ENCODE measurements around the gene GSTM4. TPM values are rescaled to one million over a fixed set of nuclear protein-coding genes. Genes with fewer than 3 reads are reported as not detected.
A peak's percentile ranks its signal among the peaks of the same experiment; 100 is the strongest.

Gene GSTM4
- total and polyA plus RNA-seq, 2 of the 8 experiments (the other 6 are each of a cell fraction or from before 2014, with no cell fraction given), result 11.3 to 31.4 TPM

DNA sequence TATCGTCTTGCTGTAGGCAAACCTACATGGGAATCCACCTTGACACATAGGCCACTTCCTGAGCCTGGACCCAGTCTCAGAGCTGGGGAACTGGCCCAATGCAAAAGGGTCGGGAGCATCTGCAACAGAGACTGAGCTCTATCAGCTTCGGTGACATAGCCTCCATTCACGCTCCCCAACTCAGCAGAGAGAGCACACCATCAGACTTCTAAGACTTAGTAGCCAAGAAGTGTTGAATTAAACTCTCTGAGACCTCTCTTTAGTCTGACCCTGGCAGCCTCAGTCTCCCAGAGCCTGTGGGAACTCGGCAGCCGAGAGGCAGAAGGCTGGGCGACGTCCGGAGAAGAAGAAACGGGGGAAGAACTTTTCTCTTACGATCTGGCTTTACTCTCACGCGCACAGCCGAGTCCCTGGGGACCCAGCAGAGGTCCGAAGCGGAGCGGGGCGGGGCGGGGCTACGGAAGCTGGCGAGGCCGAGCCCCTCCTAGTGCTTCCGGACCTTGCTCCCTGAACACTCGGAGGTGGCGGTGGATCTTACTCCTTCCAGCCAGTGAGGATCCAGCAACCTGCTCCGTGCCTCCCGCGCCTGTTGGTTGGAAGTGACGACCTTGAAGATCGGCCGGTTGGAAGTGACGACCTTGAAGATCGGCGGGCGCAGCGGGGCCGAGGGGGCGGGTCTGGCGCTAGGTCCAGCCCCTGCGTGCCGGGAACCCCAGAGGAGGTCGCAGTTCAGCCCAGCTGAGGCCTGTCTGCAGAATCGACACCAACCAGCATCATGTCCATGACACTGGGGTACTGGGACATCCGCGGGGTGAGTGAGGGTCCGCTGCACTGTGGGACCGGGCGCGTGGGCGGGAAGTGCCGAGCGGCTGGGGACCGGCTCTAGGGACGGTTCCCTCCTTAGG lies at the start of gene GSTM4 (continued):
- TF ChIP-seq, protein P1, sequence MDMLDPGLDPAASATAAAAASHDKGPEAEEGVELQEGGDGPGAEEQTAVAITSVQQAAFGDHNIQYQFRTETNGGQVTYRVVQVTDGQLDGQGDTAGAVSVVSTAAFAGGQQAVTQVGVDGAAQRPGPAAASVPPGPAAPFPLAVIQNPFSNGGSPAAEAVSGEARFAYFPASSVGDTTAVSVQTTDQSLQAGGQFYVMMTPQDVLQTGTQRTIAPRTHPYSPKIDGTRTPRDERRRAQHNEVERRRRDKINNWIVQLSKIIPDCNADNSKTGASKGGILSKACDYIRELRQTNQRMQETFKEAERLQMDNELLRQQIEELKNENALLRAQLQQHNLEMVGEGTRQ (IDR thresholded peaks at IDR 0.05; ENCODE audit: low read length), result no peak
- TF ChIP-seq, protein P2, sequence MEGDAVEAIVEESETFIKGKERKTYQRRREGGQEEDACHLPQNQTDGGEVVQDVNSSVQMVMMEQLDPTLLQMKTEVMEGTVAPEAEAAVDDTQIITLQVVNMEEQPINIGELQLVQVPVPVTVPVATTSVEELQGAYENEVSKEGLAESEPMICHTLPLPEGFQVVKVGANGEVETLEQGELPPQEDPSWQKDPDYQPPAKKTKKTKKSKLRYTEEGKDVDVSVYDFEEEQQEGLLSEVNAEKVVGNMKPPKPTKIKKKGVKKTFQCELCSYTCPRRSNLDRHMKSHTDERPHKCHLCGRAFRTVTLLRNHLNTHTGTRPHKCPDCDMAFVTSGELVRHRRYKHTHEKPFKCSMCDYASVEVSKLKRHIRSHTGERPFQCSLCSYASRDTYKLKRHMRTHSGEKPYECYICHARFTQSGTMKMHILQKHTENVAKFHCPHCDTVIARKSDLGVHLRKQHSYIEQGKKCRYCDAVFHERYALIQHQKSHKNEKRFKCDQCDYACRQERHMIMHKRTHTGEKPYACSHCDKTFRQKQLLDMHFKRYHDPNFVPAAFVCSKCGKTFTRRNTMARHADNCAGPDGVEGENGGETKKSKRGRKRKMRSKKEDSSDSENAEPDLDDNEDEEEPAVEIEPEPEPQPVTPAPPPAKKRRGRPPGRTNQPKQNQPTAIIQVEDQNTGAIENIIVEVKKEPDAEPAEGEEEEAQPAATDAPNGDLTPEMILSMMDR (IDR thresholded peaks at IDR 0.05; ENCODE audit: control extremely low read depth in 1 of 3, insufficient read depth in 1 of 3, low read depth in 1 of 3, low read length in 3 of 3), result no peak; a peak in 1 of 4 replicates
- TF ChIP-seq TBP (IDR thresholded peaks at IDR 0.05; ENCODE audit: low read depth, low read length) (0 out of 2 replicates have a peak, but pooled peaks have one; percentile 57), EP300 (IDR thresholded peaks at IDR 0.05; ENCODE audit: borderline replicate concordance in 1 of 2, low read depth in 2 of 2, low read length in 2 of 2) (0 out of 3 replicates have a peak, but pooled peaks of 1 of the 2 experiments have one; percentile 22), BRCA1 (IDR thresholded peaks at IDR 0.05; ENCODE audit: low read depth, low read length) (no peak), TAF7 (optimal IDR thresholded peaks at IDR 0.05; ENCODE audit: borderline replicate concordance, low read depth, low read length) (no peak), CHD2 (IDR thresholded peaks at IDR 0.05; ENCODE audit: low read length) (no peak), ZNF274 (IDR thresholded peaks at IDR 0.05; ENCODE audit: borderline replicate concordance, extremely low read depth, low read length) (no peak)
- TF ChIP-seq, protein P3, sequence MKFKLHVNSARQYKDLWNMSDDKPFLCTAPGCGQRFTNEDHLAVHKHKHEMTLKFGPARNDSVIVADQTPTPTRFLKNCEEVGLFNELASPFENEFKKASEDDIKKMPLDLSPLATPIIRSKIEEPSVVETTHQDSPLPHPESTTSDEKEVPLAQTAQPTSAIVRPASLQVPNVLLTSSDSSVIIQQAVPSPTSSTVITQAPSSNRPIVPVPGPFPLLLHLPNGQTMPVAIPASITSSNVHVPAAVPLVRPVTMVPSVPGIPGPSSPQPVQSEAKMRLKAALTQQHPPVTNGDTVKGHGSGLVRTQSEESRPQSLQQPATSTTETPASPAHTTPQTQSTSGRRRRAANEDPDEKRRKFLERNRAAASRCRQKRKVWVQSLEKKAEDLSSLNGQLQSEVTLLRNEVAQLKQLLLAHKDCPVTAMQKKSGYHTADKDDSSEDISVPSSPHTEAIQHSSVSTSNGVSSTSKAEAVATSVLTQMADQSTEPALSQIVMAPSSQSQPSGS (IDR thresholded peaks at IDR 0.05; ENCODE audit: low read length), result no peak
